AG04450 (cell line): ENCODE data around the gene SERTAD1. TPM values are rescaled to one million over a fixed set of nuclear protein-coding genes. Genes with fewer than 3 reads are reported as not detected.
A peak's percentile ranks its signal among the peaks of the same experiment; 100 is the strongest.
"Not testable (repeated sequence)": the region's sequence is repeated elsewhere in the genome, so short reads cannot be mapped to it uniquely, and the experiment has no call there.

ENCODE experiments used
- CTCF ChIA-PET: fragments of 300-600, 350-600 bp; formaldehyde crosslinking; extraction: SDS; loops from one replicate; lab custom pipeline; 2022; ENCODE audit warnings: antibody characterized with exemption, inconsistent platforms; lab: Charles Lee
- POLR2A ChIA-PET: fragments of 350-600 bp; formaldehyde crosslinking; extraction: SDS; loops from one replicate; lab custom pipeline; 2021; ENCODE audit warnings: antibody characterized with exemption, inconsistent platforms; lab: Yijun Ruan, JAX
- DNase-seq: peaks from one replicate; pipeline ENCODE4 v3.0.0-alpha.2; 2011; ENCODE audit warnings: low read depth, low spot score
- H3K27ac ChIP-seq: one replicate; pipeline ENCODE4 v1.5.1; 2012; ENCODE audit warnings: low read depth, low read length, control low read depth
- H3K27me3 ChIP-seq: one replicate; pipeline ENCODE4 v1.6.0; 2012; ENCODE audit warnings: low read length; ENCODE audit not compliant: control insufficient read depth, insufficient read depth
- H3K4me3 ChIP-seq: 2 replicates; pipeline ENCODE4 v1.5.1; 2011; ENCODE audit warnings: mild to moderate bottlenecking, low read depth, low read length, control low read depth
- H3K9me3 ChIP-seq: 2 replicates; pipeline ENCODE4 v1.5.1; 2012; ENCODE audit warnings: low read length; ENCODE audit not compliant: control insufficient read depth, insufficient read depth
- CTCF ChIP-seq: IDR thresholded peaks from 2 replicates; pipeline ENCODE4 v1.5.1; 2011; ENCODE audit warnings: low read depth, low read length, control low read depth, inconsistent platforms
- polyA plus RNA-seq: library from polyadenylated mRNA; depleted of rRNA; stranded (reverse); fragments of >200 nt; gene quantifications from 2 replicates; pipeline ENCODE4 v1.2.3, GENCODE V29; 2011

SERTAD1 gene
- polyA plus RNA-seq, 1 experiment, result 11.9 TPM

DNA sequence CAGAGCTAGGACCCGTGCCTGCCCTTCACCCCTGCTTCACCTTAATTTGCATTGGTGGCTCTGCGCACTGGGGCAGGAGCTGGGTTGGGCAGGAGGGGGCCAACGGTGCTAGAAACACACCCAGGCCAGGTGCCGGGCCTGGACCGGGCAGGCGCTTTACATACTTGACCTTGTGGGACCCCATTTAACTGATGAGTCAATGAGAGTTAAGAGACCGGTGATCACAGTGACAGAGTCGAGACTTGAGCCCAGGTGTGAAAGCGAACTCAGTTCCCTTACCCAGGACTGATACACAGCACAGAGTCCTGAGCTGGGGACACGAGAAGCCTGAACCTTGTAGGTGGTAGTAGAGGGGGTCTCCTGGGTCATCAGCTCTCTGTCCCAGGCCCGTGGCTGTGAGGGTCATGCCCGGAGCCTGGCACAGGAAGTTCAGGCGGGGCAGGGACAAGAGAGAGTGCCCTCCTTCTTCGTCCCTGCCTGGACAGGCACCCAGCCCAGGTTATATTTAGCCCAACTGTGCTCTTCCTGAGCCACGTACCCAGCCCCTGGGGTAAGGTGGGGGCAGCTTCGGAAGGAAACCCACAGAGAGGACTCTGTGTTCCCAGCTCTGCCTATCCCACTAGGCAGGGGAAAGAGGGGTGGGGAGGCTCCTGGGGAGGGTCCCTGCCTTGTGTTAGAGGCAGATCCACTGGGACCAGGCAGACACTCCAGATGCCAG is 14.5 kb downstream of the SERTAD1 start:
- TF ChIP-seq CTCF, result no peak
- DNase-seq, result no peak
- no peak overlapping the region for H3K4me3 ChIP-seq
- no peaks in the 10 kb centered on the region for H3K27me3 ChIP-seq
- ChIA-PET CTCF (interaction anchor here (4.5 kb wide), 1 partner anchor 9 kb away, joined by 35 read pairs; no protein-coding TSS in a partner anchor), POLR2A (interaction anchor here (1.6 kb wide), 1 partner anchor 10 kb away, joined by 4 read pairs; no protein-coding TSS in a partner anchor)
- H3K9me3 ChIP-seq, result no peaks in the 10 kb centered on the region; the same call in 1 of the 2 replicates
- H3K27ac ChIP-seq, result no peak overlapping the region

GRCh38 chr19:40410030-40410389 is 15.8 kb downstream of the SERTAD1 start:
- Histone ChIP-seq H3K4me3 (no peak overlapping the region), H3K27me3 (no peaks in the 10 kb centered on the region), H3K27ac (no peak overlapping the region), H3K9me3 (no peaks in the 10 kb centered on the region; the same call in 1 of the 2 replicates)
- TF ChIP-seq CTCF, result no peak
- POLR2A ChIA-PET, result no interaction called here
- DNase-seq, result no peak
- CTCF ChIA-PET, result interaction anchor here (4.5 kb wide), 1 partner anchor 11 kb away, joined by 35 read pairs; no protein-coding TSS in a partner anchor

DNA sequence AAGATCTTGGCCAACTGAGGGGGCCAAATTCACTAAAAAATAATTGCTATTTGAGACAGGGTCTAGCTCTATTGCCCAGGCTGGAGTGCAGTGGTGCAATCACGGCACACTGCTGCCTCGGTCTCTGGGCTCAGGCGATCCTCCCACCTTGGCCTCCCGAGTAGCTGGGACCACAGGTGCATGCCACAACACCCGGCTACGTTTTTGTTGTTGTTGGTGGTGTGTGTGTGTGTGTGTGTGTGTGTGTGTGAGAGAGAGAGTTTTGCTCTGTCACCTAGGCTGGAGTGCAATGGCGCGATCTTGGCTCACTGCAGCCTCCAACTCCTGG is 17.2 kb downstream of the SERTAD1 start:
- CTCF ChIA-PET, result interaction anchor here (1.6 to 4.5 kb wide), 2 partner anchors 12 kb away, joined by 5 to 35 read pairs; no protein-coding TSS in a partner anchor
- POLR2A ChIA-PET, H3K27ac ChIP-seq, DNase-seq, H3K4me3 ChIP-seq, H3K27me3 ChIP-seq, H3K9me3 ChIP-seq: not testable (repeated sequence)

DNA sequence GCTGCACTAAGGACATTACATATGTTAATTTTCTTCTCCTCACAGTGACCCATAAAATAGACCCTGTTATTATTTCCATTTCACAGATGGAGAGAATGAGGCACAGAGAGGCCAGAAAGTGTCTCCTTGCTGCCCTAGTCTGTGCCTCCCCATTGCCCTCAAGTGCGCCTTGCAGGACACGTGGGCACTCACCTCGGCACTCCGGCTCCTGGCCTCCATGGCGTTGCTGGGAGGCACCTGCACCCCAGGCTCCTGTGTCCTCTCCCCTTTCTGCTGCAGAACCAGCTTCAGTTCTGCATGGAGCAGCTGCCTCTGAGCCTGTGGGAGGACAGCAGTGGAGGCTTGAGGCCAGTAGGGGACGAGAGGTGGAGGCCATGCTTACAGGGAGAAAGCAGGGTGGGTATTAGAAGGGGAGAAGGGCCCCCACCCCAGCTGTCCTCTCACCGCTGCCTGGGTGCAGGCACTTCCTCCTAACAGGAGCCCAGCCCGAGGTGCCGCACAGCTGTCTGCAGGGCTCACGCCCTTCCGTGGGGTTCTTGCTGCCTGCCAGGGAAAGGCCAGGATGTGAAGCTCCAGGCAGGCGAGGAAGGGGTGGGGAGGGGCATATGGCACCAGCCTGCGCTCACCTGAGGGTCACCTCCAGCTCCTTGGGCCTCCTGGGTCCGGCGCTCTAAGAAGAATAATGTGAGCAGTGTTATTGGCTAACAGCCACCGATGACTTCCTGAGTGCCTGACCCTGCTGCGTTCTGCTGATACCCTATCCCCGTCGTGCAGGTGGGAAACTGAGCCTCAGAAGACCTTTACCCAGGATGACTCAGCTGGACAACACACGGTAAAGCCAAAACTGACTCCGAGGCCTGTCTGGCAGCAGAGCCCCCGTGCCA is 17.8 kb downstream of the SERTAD1 start:
- CTCF ChIA-PET, result interaction anchor here (1.6 kb wide), 1 partner anchor 13 kb away, joined by 5 read pairs; no protein-coding TSS in a partner anchor
- TF ChIP-seq CTCF, result no peak
- POLR2A ChIA-PET, result interaction anchor here (0.9 kb wide), 1 partner anchor 18 kb away, joined by 3 read pairs; no protein-coding TSS in a partner anchor

GRCh38 chr19:40403262-40403984 is 22.4 kb downstream of the SERTAD1 start:
- no peak for TF ChIP-seq CTCF

More for the DNA sequence above, 17.8 kb downstream of the SERTAD1 start:
- no peaks in the 10 kb centered on the region for H3K27me3 ChIP-seq
- no peak overlapping the region for H3K27ac ChIP-seq
- H3K4me3 ChIP-seq, result no peak overlapping the region
- no peaks in the 10 kb centered on the region for H3K9me3 ChIP-seq
- no peak for DNase-seq

More at GRCh38 chr19:40403262-40403984, 22.4 kb downstream of the SERTAD1 start:
- Histone ChIP-seq H3K27me3 (no peaks in the 10 kb centered on the region), H3K27ac (peak overlapping the region; percentile 47), H3K9me3 (no peaks in the 10 kb centered on the region; the same call in 1 of the 2 replicates), H3K4me3 (peak overlapping the region; percentile 63)
- DNase-seq, result peak; percentile 82
- CTCF ChIA-PET, result interaction anchor here (0.6 to 1.9 kb wide), 4 partner anchors 17 to 98 kb away, joined by 3 to 11 read pairs (median 3); no protein-coding TSS in a partner anchor
- POLR2A ChIA-PET, result interaction anchor here (0.6 to 1.9 kb wide), 5 partner anchors 18 to 484 kb away, joined by 3 to 12 read pairs (median 8); partner anchors contain the start of genes C19orf47, PLD3 and SERTAD1
